K562 (cell line): ENCODE data around the gene ATP6V0D1. TPM values are rescaled to one million over a fixed set of nuclear protein-coding genes. Genes with fewer than 3 reads are reported as not detected.

Experiments used
- ATAC-seq: fragments of 200-7000 bp; cut with Tn5 transposase; 3 replicates; pipeline ENCODE4 v1.9.1; 2020; ENCODE audit warnings: moderate library complexity
- BruUV-seq: library from RNA; stranded (reverse); fragments of 400-500 nt; replicated peaks from 2 replicates; lab custom pipeline; 2021; lab: Mats Ljungman, UMichigan
- CTCF ChIA-PET: fragments of 300-600 bp; formaldehyde crosslinking; extraction: SDS; loops from one replicate; lab custom pipeline; 2021; ENCODE audit warnings: low intra/inter-chr PET ratio; lab: Yijun Ruan, JAX
- POLR2A ChIA-PET: fragments of 300-600, 350-650 bp; sonication (Branson Sonifier 250); formaldehyde crosslinking; extraction: SDS; loops from one replicate; lab custom pipeline; 2021; ENCODE audit warnings: antibody characterized with exemption, inconsistent platforms; lab: Yijun Ruan, JAX
- DNase-seq, 4 experiments: peaks; one replicate each; pipeline versions ENCODE4 v3.0.0 to v3.0.0-alpha.2; 2011 to 2018; ENCODE audit warnings: low spot score in 3 of 4, mixed read lengths in 3 of 4; ENCODE audit errors: extremely low read depth in 1 of 4
- FAIRE-seq: peaks from 2 replicates; lab custom pipeline; 2011; peaks lifted over from hg19 to GRCh38; lab: Jason Lieb, UNC
- H2AFZ ChIP-seq: 2 replicates; pipeline ENCODE4 v1.6.0; 2011; ENCODE audit warnings: low read depth, low read length, control low read depth, inconsistent platforms
- H3K27ac ChIP-seq: fragments of 200-600 bp; 3 replicates; pipeline ENCODE4 v1.8.0; 2011; ENCODE audit warnings: low read depth, mild to moderate bottlenecking, control low read depth, inconsistent platforms, low read length, moderate library complexity, mixed read lengths; ENCODE audit errors: extremely low read depth
- H3K27me3 ChIP-seq, 2 experiments: fragments of 300-600 bp in 1 of 2; 2 replicates in 1 of 2; 3 replicates in 1 of 2; pipeline versions ENCODE4 v1.6.0 to v1.8.0; 2011; ENCODE audit warnings: inconsistent platforms in 2 of 2, low read length in 2 of 2, mild to moderate bottlenecking in 1 of 2, mixed read lengths in 1 of 2, moderate library complexity in 1 of 2; ENCODE audit not compliant: control insufficient read depth in 2 of 2, insufficient read depth in 2 of 2
- H3K36me3 ChIP-seq: fragments of 300-600 bp; 3 replicates; pipeline ENCODE4 v1.8.0; 2011; ENCODE audit warnings: mild to moderate bottlenecking, low read length, inconsistent platforms; ENCODE audit not compliant: control insufficient read depth, insufficient read depth
- H3K4me1 ChIP-seq, 2 experiments: fragments of 200-600 bp in 1 of 2; replicated peaks in 1 of 2; 2 replicates in 1 of 2; 3 replicates in 1 of 2; pipeline versions ENCODE4 v1.5.1 to v1.8.0; 2011; ENCODE audit warnings: inconsistent platforms in 2 of 2, low read length in 2 of 2, mild to moderate bottlenecking in 1 of 2, mixed read lengths in 1 of 2, moderate library complexity in 1 of 2; ENCODE audit not compliant: control insufficient read depth in 2 of 2, insufficient read depth in 2 of 2
- H3K4me2 ChIP-seq: 2 replicates; pipeline ENCODE4 v1.6.1; 2011; ENCODE audit warnings: low read length, control low read depth, inconsistent platforms, mixed read lengths; ENCODE audit not compliant: insufficient read depth
- H3K4me3 ChIP-seq: fragments of 200-600 bp; sonication (generic), shearing (Covaris generic); 2 replicates; pipeline ENCODE4 v1.5.1; 2016; ENCODE audit warnings: control low read depth, inconsistent platforms
- H3K79me2 ChIP-seq: fragments of 200-600 bp; 3 replicates; pipeline ENCODE4 v1.8.0; 2011; ENCODE audit warnings: low read length, inconsistent platforms; ENCODE audit not compliant: control insufficient read depth, insufficient read depth
- H3K9ac ChIP-seq, 2 experiments: 2 replicates each; pipeline versions ENCODE4 v1.6.0 to v1.6.1; 2011; ENCODE audit warnings: low read depth in 2 of 2, low read length in 2 of 2, control low read depth in 1 of 2, inconsistent platforms in 1 of 2, mild to moderate bottlenecking in 1 of 2, mixed read lengths in 1 of 2; ENCODE audit not compliant: insufficient read depth in 1 of 2
- H3K9me1 ChIP-seq: one replicate; pipeline ENCODE4 v1.6.0; 2011; ENCODE audit warnings: inconsistent platforms, mild to moderate bottlenecking, low read length, moderate library complexity; ENCODE audit not compliant: control insufficient read depth, insufficient read depth
- H3K9me3 ChIP-seq: replicated peaks from 2 replicates; pipeline ENCODE4 v1.5.1; 2011; ENCODE audit warnings: low read depth, low read length, inconsistent platforms; ENCODE audit not compliant: control insufficient read depth, insufficient read depth
- H4K20me1 ChIP-seq: replicated peaks from 2 replicates; pipeline ENCODE4 v1.6.1; 2011; ENCODE audit warnings: low read length, inconsistent platforms, mixed read lengths; ENCODE audit not compliant: control insufficient read depth, insufficient read depth
- CBFA2T3 ChIP-seq: fragments of 450-650 bp; IDR thresholded peaks from 2 replicates; pipeline ENCODE4 v1.6.1; 2017
- CHAMP1 ChIP-seq: fragments of 450-650 bp; IDR thresholded peaks from 2 replicates; pipeline ENCODE4 v1.6.1; 2016; ENCODE audit warnings: mild to moderate bottlenecking
- COPS2 ChIP-seq: fragments of 450-650 bp; conservative IDR thresholded peaks from 2 replicates; pipeline ENCODE4 v1.6.1; 2016; ENCODE audit warnings: mild to moderate bottlenecking, moderate library complexity
- EP400 ChIP-seq: fragments of 450-650 bp; IDR thresholded peaks from 2 replicates; pipeline ENCODE4 v1.6.1; 2017; ENCODE audit warnings: antibody characterized with exemption, mild to moderate bottlenecking, moderate library complexity
- GABPA ChIP-seq: fragments of 200-800 bp; sonication (Bioruptor generic); conservative IDR thresholded peaks from 2 replicates; pipeline ENCODE4 v1.6.1; 2016; ENCODE audit warnings: low read depth, missing genetic modification characterization, missing compliant biosample characterization
- KAT7 ChIP-seq: sonication (generic); formaldehyde crosslinking; IDR thresholded peaks from 2 replicates; pipeline ENCODE4 v1.8.0; 2022; ENCODE audit warnings: missing genetic modification reagents, mild to moderate bottlenecking, borderline replicate concordance
- NFE2L1 ChIP-seq: fragments of 450-650 bp; IDR thresholded peaks from 2 replicates; pipeline ENCODE4 v1.6.1; 2016; ENCODE audit warnings: missing genetic modification characterization, low read depth, mild to moderate bottlenecking, missing compliant biosample characterization, moderate library complexity, borderline replicate concordance
- PCBP2 ChIP-seq: fragments of 200-400 bp; formaldehyde crosslinking; IDR thresholded peaks from 2 replicates; pipeline ENCODE4 v1.6.1; 2018; ENCODE audit warnings: low read length, low read depth, mild to moderate bottlenecking, moderate library complexity; ENCODE audit not compliant: poor library complexity, severe bottlenecking
- PPARD ChIP-seq: fragments of 250-450 bp; sonication (Bioruptor Pico); IDR thresholded peaks from 2 replicates; pipeline ENCODE4 v1.8.0; 2022; ENCODE audit warnings: inconsistent platforms, mild to moderate bottlenecking, moderate library complexity
- RBBP5 ChIP-seq: fragments of 200-600 bp; sonication (generic); IDR thresholded peaks from 2 replicates; pipeline ENCODE4 v1.6.1; 2012; ENCODE audit warnings: borderline replicate concordance, mild to moderate bottlenecking, low read length, control low read depth, inconsistent platforms; ENCODE audit not compliant: insufficient read depth, poor library complexity, severe bottlenecking
- SIN3A ChIP-seq, 2 experiments: fragments of 150-350 bp in 1 of 2; IDR thresholded peaks; 2 replicates each; pipeline ENCODE4 v1.6.1; 2011 to 2016; ENCODE audit warnings: borderline replicate concordance in 2 of 2, low read depth in 2 of 2, low read length in 2 of 2, mild to moderate bottlenecking in 2 of 2, moderate library complexity in 2 of 2; ENCODE audit not compliant: control insufficient read depth in 1 of 2
- XRCC5 ChIP-seq: fragments of 200-400 bp; formaldehyde crosslinking; IDR thresholded peaks from 2 replicates; pipeline ENCODE4 v1.6.1; 2017; ENCODE audit warnings: low read depth, mild to moderate bottlenecking, low read length
- ZFPM2 ChIP-seq: fragments of 250-450 bp; sonication (Bioruptor Pico); IDR thresholded peaks from 2 replicates; pipeline ENCODE4 v1.5.1; 2022; ENCODE audit warnings: mild to moderate bottlenecking
- ZKSCAN8 ChIP-seq: fragments of 200-800 bp; sonication (Bioruptor generic); IDR thresholded peaks from 2 replicates; pipeline ENCODE4 v1.6.1; 2016; ENCODE audit warnings: missing genetic modification characterization, missing compliant biosample characterization
- ZNF324 ChIP-seq: fragments of 250-450 bp; sonication (Bioruptor Pico); IDR thresholded peaks from 2 replicates; pipeline ENCODE4 v1.4.0; 2020; ENCODE audit warnings: mild to moderate bottlenecking
- WGBS: fragments of 100-300 bp; shearing (Covaris generic); methylation state at CpG from one replicate; pipeline ENCODE4 v1.1.6; 2016; ENCODE audit warnings: low coverage, mixed read lengths; ENCODE audit not compliant: insufficient coverage; ENCODE audit errors: missing lambda C conversion rate; 5-methylcytosine and 5-hydroxymethylcytosine counted together
- in situ Hi-C: fragments of 300-500 bp; cut with MboI; formaldehyde crosslinking; loops from 4 replicates; pipeline ENCODE4 v1.15.0; 2018; ENCODE audit warnings: inconsistent platforms, mixed read lengths
- intact Hi-C: fragments of 100-400 bp; cut with micrococcal nuclease; formaldehyde crosslinking; loops from 2 replicates; pipeline ENCODE4 v1.14.2; 2022
- polyA plus RNA-seq, 8 experiments: library from polyadenylated mRNA; depleted of rRNA in 4 of 8; stranded (reverse) in 5 of 8; unstranded in 3 of 8; fragments of >200 nt; fragmentation: Nextera tagmentation in 2 of 8; fragmentation: Illumina TruSeq in 1 of 8; extraction: Ambion mirVana in 2 of 8; extraction: Trizol in 1 of 8; gene quantifications; 2 replicates each; pipeline versions ENCODE4 v1.2.1 to v1.2.3, GENCODE V29; 2011 to 2014; ENCODE audit warnings: inconsistent platforms in 1 of 8, missing spikeins in 1 of 8
- total RNA-seq, 7 experiments: library from RNA; depleted of rRNA in 6 of 7; stranded (reverse); fragments of >200 nt in 6 of 7; fragmentation: Illumina TruSeq in 2 of 7; extraction: Trizol in 2 of 7; gene quantifications; 2 replicates each; pipeline versions ENCODE4 v1.2.1 to v1.2.3, GENCODE V29; 2011 to 2021; ENCODE audit warnings: low replicate concordance in 1 of 7
- TF ChIP-seq, protein P1 (sequence below): fragments of 250-450 bp; sonication (Bioruptor Pico); IDR thresholded peaks from 2 replicates; pipeline ENCODE4 v1.5.0; 2021; ENCODE audit warnings: mild to moderate bottlenecking, moderate library complexity

Gene ATP6V0D1
- total and polyA plus RNA-seq, 9 of the 15 experiments (the other 6 are each of a cell fraction or from before 2014, with no cell fraction given): 23.2 to 69.7 (median 45.6) TPM

GRCh38 chr16:67426950-67427349 lies 54.0 kb downstream of the ATP6V0D1 start:
- Histone ChIP-seq H3K36me3 (no peaks in the 10 kb centered on the region), H3K4me3 (no peak overlapping the region), H2AFZ (no peak overlapping the region), H4K20me1 (peaks cover 13% of the 10 kb centered on the region; the same call in 1 of the 2 replicates), H3K79me2 (no peaks in the 10 kb centered on the region), H3K4me2 (no peak overlapping the region), H3K27ac (no peak overlapping the region), H3K9me3 (no peaks in the 10 kb centered on the region), H3K27me3 (peaks cover 0 to 11% of the 10 kb centered on the region in 2 experiments; a peak in 1 of 5 replicates), H3K9me1 (no peaks in the 10 kb centered on the region), H3K9ac (no peak overlapping the region), H3K4me1 (peaks cover 7 to 22% of the 10 kb centered on the region in 2 experiments; a peak in 4 of 5 replicates)
- POLR2A ChIA-PET: interaction anchor here (0.5 to 3.0 kb wide), 3 partner anchors 9 to 54 kb away, joined by 3 to 12 read pairs (median 3); no protein-coding TSS in a partner anchor
- no peak for FAIRE-seq
- in situ Hi-C loops (no loop called here), intact Hi-C loops (loop anchor here (10.0 kb wide), 1 partner anchor 88 kb away; no protein-coding TSS in a partner anchor)
- 6% methylated on average over 7 of the region's 7 CpGs for WGBS
- CTCF ChIA-PET: interaction anchor here (1.1 kb wide), 1 partner anchor 94 kb away, joined by 3 read pairs; no protein-coding TSS in a partner anchor
- ATAC-seq: no peak
- BruUV-seq: no TSS peak
- no peak for DNase-seq
- TF ChIP-seq KAT7 (CRISPR knock-in tag) (no peak), CBFA2T3 (no peak), EP400 (no peak), ZNF324 (CRISPR knock-in tag) (no peak), GABPA (tag) (no peak), NFE2L1 (tag) (no peak), XRCC5 (no peak), PPARD (CRISPR knock-in tag) (no peak), ZKSCAN8 (no peak), COPS2 (no peak), CHAMP1 (no peak), SIN3A (IDR thresholded peaks at IDR 0.05; ENCODE audit: borderline replicate concordance in 2 of 2, control insufficient read depth in 1 of 2, low read depth in 2 of 2, low read length in 2 of 2) (no peak), PCBP2 (no peak), RBBP5 (no peak), ZFPM2 (no peak)
- TF ChIP-seq, protein P1, sequence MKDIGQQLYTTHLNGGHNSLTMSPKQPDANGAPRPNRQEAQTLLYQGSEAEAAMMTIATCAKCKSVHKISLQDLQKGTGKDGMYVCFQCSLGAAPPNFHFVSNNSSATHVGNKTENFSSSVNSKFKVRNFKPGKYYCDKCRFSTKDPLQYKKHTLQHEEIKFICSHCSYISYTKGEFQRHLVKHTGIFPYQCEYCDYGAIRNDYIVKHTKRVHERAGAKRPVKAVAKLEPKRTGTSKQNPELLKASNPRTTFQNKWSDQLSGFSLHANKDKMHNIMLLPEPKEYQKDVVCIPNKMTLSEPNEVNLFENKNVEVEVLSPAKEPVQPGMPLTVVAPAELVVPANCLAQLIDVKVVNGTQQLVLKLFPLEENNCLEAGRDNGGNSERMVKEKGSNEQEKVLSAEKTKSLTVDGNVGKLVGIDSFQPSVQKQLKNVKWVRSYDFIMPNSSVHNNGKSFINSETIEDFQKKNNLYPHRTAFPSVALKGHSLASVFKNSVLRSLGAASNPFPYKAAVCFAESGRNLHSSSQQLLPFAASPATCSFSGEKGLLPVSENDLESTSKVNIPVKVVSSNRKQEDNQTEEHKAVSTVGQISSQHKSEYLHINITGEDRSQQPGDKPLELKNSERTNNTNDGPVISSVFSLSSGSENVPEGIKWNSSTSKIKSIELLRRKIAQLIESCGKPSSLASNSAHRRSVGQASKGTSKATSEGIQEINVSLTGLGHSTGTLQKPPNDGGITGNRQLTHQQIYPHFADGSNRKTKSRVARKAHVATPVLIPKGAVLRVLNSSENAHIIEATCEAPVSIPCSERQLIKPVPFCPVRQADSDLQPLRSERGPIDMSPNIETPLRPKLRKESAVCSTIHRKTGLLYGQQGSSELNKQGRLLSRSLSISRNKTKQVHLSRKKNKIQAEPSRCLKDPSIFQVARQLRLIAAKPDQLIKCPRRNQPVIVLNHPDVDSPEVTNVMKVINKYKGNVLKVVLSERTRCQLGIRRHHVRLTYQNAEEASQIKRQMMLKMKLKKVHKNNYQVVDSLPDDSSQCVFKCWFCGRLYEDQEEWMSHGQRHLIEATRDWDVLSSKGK: no peak
